ENCODE measurements around the gene CCDC63. TPM values are rescaled to one million over a fixed set of nuclear protein-coding genes. Genes with fewer than 3 reads are reported as not detected.
"Not testable (repeated sequence)": the region's sequence is repeated elsewhere in the genome, so short reads cannot be mapped to it uniquely, and the experiment has no call there.

Gene CCDC63
- total RNA-seq, 1 donor: not detected

DNA sequence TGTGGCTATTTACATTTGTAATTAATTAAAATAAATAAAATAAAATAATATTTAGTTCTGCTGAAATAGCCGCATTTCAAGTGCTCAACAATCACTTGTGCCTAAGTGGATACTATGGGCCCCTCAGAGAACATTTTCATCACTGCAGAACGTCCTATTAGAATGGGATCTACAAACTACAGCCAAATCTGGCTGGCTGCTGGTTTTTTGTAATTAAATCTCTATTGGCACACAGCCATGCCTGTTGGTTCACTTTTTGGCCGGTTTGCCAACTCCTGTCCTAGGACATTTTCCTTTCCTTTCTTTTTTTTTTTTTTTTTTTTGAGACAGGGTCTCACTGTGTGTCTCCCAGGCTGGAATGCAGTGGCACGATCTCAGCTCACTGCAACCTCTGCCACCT is 9.8 kb downstream of the CCDC63 start:
- no peak overlapping the region for H3K4me3 ChIP-seq (ENCODE audit: low read length)
- no peaks in the 10 kb centered on the region for H3K27me3 ChIP-seq (ENCODE audit: insufficient read depth, low read length)
- H3K9me3 ChIP-seq (ENCODE audit: low read depth, low read length): no peaks in the 10 kb centered on the region
- no peaks in the 10 kb centered on the region for H3K4me1 ChIP-seq (ENCODE audit: insufficient read depth, low read length)

GRCh38 chr12:110857528-110857927 is 10.7 kb downstream of the CCDC63 start:
- Histone ChIP-seq H3K27me3 (ENCODE audit: insufficient read depth, low read length) (no peaks in the 10 kb centered on the region), H3K4me1 (ENCODE audit: insufficient read depth, low read length) (no peaks in the 10 kb centered on the region), H3K4me3 (ENCODE audit: low read length) (no peak overlapping the region), H3K9me3 (ENCODE audit: low read depth, low read length) (no peaks in the 10 kb centered on the region)

GRCh38 chr12:110857954-110858353 is 11.2 kb downstream of the CCDC63 start:
- not testable (repeated sequence) for H3K27me3 ChIP-seq (ENCODE audit: insufficient read depth, low read length); H3K4me1 ChIP-seq (ENCODE audit: insufficient read depth, low read length); H3K4me3 ChIP-seq (ENCODE audit: low read length); H3K9me3 ChIP-seq (ENCODE audit: low read depth, low read length)

- no peaks in the 10 kb centered on the region for H3K4me1 ChIP-seq (ENCODE audit: insufficient read depth, low read length)
- no peaks in the 10 kb centered on the region for H3K9me3 ChIP-seq (ENCODE audit: low read depth, low read length)
- no peaks in the 10 kb centered on the region for H3K27me3 ChIP-seq (ENCODE audit: insufficient read depth, low read length)
- H3K4me3 ChIP-seq (ENCODE audit: low read length): no peak overlapping the region
Measured at GRCh38 chr12:110858848-110859247, 12.1 kb downstream of the CCDC63 start.

- no peaks in the 10 kb centered on the region for H3K4me1 ChIP-seq (ENCODE audit: insufficient read depth, low read length)
- no peak overlapping the region for H3K4me3 ChIP-seq (ENCODE audit: low read length)
- no peaks in the 10 kb centered on the region for H3K27me3 ChIP-seq (ENCODE audit: insufficient read depth, low read length)
- no peaks in the 10 kb centered on the region for H3K9me3 ChIP-seq (ENCODE audit: low read depth, low read length)
Measured at GRCh38 chr12:110860833-110861296, 14.1 kb downstream of the CCDC63 start.

DNA sequence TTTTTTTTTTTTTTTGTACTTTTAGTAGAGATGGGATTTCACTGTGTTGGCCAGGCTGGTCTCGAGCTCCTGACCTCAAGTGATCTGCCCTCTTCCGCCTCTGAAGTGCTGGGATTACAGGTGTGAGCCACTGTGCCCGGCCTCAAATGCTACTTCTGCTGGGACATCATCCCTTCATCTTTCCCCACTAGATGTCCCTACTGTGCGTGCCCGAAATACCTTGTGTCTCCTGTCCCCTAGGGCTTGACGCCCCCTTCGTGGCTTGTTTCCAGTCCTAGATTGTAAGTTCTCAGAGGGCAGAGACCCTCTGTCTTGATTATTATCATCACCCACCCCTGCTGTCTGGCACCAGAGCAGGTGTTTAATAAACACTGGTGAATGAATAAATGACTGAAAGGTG is 14.9 kb downstream of the CCDC63 start:
- Histone ChIP-seq H3K4me1 (ENCODE audit: insufficient read depth, low read length) (no peaks in the 10 kb centered on the region), H3K9me3 (ENCODE audit: low read depth, low read length) (no peaks in the 10 kb centered on the region), H3K27me3 (ENCODE audit: insufficient read depth, low read length) (no peaks in the 10 kb centered on the region), H3K4me3 (ENCODE audit: low read length) (no peak overlapping the region)

DNA sequence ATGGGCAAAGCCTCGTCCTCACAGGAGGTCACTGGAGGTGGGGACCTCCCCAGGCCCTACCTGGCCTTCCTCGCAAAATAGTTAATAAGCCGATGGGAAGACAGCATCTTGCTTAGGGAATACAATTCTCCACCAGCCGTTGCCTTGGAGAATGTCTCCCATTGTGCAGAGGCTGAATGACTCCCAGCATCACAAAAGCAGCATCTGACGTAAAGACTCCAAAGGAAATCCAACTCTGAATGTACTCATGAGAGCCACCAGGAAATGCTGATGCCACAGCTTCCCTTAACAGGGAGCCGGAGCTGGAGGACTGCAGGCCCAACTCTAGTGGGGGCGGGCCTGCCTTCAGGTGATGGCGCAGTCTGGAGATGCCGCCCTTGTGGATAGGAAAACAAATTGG is 15.5 kb downstream of the CCDC63 start:
- H3K4me1 ChIP-seq (ENCODE audit: insufficient read depth, low read length): no peaks in the 10 kb centered on the region
- no peaks in the 10 kb centered on the region for H3K27me3 ChIP-seq (ENCODE audit: insufficient read depth, low read length)
- H3K9me3 ChIP-seq (ENCODE audit: low read depth, low read length): no peaks in the 10 kb centered on the region
- no peak overlapping the region for H3K4me3 ChIP-seq (ENCODE audit: low read length)

DNA sequence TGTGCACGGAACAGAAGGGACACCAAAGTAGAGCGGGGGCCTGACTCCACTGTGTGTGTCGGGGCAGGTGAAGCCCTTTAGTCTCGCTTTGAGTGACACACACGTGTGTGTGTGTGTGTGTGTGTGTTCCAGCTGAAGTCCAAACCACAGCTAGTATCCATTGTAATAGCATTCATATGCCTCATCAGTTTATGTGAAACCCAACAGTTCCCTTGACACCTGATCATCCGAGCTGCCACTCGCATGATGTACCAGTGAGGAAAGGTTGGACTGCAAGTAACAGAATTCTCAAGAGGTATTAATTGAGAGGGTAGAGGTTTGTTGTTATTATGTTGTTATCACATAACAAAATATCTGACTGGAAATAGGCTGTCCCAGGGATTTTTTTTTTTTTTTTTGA is 16.4 kb downstream of the CCDC63 start:
- Histone ChIP-seq H3K9me3 (ENCODE audit: low read depth, low read length) (no peaks in the 10 kb centered on the region), H3K27me3 (ENCODE audit: insufficient read depth, low read length) (no peaks in the 10 kb centered on the region), H3K4me3 (ENCODE audit: low read length) (no peak overlapping the region), H3K4me1 (ENCODE audit: insufficient read depth, low read length) (no peaks in the 10 kb centered on the region)

- Histone ChIP-seq H3K4me1 (ENCODE audit: insufficient read depth, low read length) (peaks cover 12% of the 10 kb centered on the region), H3K4me3 (ENCODE audit: low read length) (no peak overlapping the region), H3K27me3 (ENCODE audit: insufficient read depth, low read length) (no peaks in the 10 kb centered on the region), H3K9me3 (ENCODE audit: low read depth, low read length) (no peaks in the 10 kb centered on the region)
Measured at GRCh38 chr12:110865521-110865920, 18.7 kb downstream of the CCDC63 start.

- Histone ChIP-seq H3K9me3 (ENCODE audit: low read depth, low read length) (no peaks in the 10 kb centered on the region), H3K4me3 (ENCODE audit: low read length) (no peak overlapping the region), H3K27me3 (ENCODE audit: insufficient read depth, low read length) (no peaks in the 10 kb centered on the region), H3K4me1 (ENCODE audit: insufficient read depth, low read length) (peaks cover 12% of the 10 kb centered on the region)
Measured at GRCh38 chr12:110869026-110869425, 22.2 kb downstream of the CCDC63 start.

DNA sequence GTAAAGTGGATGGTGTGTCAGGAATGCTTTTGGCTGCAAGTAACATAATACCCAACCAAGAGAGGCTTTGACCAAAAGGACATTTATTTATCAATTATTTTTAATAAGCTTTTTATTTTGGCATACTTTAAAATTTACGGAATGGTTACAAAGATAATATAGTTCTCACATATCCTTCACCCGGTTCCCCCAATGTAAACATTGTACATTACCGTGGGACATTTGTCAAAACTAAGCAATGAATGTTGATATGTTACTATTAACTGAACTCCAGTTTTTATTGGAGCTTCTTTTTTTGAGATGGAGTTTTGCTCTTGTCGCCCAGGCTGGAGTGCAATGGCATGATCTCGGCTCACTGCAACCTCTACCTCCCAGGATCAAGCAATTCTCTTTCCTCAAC is 23.0 kb downstream of the CCDC63 start:
- no peaks in the 10 kb centered on the region for H3K27me3 ChIP-seq (ENCODE audit: insufficient read depth, low read length)
- no peaks in the 10 kb centered on the region for H3K9me3 ChIP-seq (ENCODE audit: low read depth, low read length)
- H3K4me3 ChIP-seq (ENCODE audit: low read length): no peak overlapping the region
- peaks cover 12% of the 10 kb centered on the region for H3K4me1 ChIP-seq (ENCODE audit: insufficient read depth, low read length)

DNA sequence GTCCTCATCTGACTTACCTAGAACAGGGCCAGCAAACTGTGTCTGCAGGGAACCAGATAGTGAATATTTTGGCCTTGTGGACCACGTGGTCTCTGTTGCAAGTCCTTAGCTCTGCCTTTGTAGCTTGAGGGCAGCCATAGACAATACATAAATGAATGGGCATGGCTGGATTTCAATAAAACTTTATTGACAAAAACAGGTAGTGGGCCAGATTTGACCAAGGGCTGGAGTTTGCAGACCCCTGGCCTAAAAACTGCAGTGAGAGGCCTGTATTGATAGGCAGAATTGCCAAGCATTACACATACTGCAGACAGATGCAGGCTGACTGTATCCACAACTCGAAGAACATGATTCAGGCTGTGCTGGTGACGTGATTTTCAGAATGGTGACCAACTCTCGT is 25.3 kb downstream of the CCDC63 start:
- Histone ChIP-seq H3K4me1 (ENCODE audit: insufficient read depth, low read length) (peaks cover 12% of the 10 kb centered on the region), H3K4me3 (ENCODE audit: low read length) (no peak overlapping the region), H3K27me3 (ENCODE audit: insufficient read depth, low read length) (no peaks in the 10 kb centered on the region), H3K9me3 (ENCODE audit: low read depth, low read length) (no peaks in the 10 kb centered on the region)

- H3K4me1 ChIP-seq (ENCODE audit: insufficient read depth, low read length): peaks cover 4% of the 10 kb centered on the region
- no peaks in the 10 kb centered on the region for H3K27me3 ChIP-seq (ENCODE audit: insufficient read depth, low read length)
- no peaks in the 10 kb centered on the region for H3K9me3 ChIP-seq (ENCODE audit: low read depth, low read length)
- H3K4me3 ChIP-seq (ENCODE audit: low read length): no peak overlapping the region
Measured at GRCh38 chr12:110874351-110874750, 27.6 kb downstream of the CCDC63 start.

- Histone ChIP-seq H3K4me1 (ENCODE audit: insufficient read depth, low read length) (no peaks in the 10 kb centered on the region), H3K27me3 (ENCODE audit: insufficient read depth, low read length) (no peaks in the 10 kb centered on the region), H3K4me3 (ENCODE audit: low read length) (no peak overlapping the region), H3K9me3 (ENCODE audit: low read depth, low read length) (no peaks in the 10 kb centered on the region)
Measured at GRCh38 chr12:110874781-110875180, 28.0 kb downstream of the CCDC63 start.

DNA sequence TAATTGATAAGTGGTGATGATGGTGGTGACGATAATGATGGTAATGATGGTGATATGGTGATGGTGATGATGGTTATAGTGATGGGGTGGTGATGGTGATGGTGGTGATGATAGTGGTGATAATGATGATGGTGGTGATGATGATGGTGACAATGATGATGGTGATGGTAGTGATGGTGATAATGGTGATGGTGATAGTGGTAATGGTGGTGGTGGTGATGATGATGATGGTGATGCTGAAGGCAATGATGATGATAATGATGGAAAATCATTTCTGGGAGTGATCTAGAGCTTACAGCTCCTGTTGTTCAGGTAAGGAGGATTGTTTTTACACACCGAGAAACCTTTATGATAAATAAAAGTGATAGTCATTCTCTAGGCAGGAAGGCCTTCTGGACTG is 33.9 kb downstream of the CCDC63 start:
- no peaks in the 10 kb centered on the region for H3K9me3 ChIP-seq (ENCODE audit: low read depth, low read length)
- no peaks in the 10 kb centered on the region for H3K4me1 ChIP-seq (ENCODE audit: insufficient read depth, low read length)
- H3K4me3 ChIP-seq (ENCODE audit: low read length): no peak overlapping the region
- H3K27me3 ChIP-seq (ENCODE audit: insufficient read depth, low read length): no peaks in the 10 kb centered on the region

DNA sequence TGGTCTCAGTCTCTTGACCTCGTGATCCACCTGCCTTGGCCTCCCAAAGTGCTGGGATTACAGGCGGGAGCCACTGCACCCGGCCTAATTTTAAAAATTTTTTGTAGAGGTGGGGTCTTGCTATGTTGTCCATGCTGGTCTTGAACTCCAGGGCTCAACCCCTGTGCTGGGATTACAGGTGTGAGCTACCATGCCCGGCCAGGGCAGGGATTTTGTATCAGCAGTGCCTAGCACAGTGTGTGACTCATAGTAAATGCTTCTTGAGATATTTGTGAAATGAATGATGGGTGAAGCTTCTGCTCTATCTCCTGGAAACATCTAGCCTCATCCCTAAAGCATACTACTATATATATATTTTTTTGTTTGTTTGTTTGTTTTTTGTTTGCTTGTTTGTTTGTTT is 36.5 kb downstream of the CCDC63 start:
- Histone ChIP-seq H3K9me3 (ENCODE audit: low read depth, low read length) (no peaks in the 10 kb centered on the region), H3K4me3 (ENCODE audit: low read length) (no peak overlapping the region), H3K4me1 (ENCODE audit: insufficient read depth, low read length) (no peaks in the 10 kb centered on the region), H3K27me3 (ENCODE audit: insufficient read depth, low read length) (no peaks in the 10 kb centered on the region)
